ENCODE data around the gene TRDN.
"Not testable (repeated sequence)": the region's sequence is repeated elsewhere in the genome, so short reads cannot be mapped to it uniquely, and the experiment has no call there.

Gene TRDN

GRCh38 chr6:123515715-123516114, 121.0 kb downstream of the TRDN start:
- no peak for DNase-seq (ENCODE audit: extremely low read depth in 1 of 2, low read depth in 1 of 2)

GRCh38 chr6:123509112-123509511, 127.6 kb downstream of the TRDN start:
- no peak for DNase-seq (ENCODE audit: extremely low read depth in 1 of 2, low read depth in 1 of 2)

- no peak for DNase-seq (ENCODE audit: extremely low read depth in 1 of 2, low read depth in 1 of 2)
These were observed 128.5 kb downstream of the TRDN start for GRCh38 chr6:123508290-123508689.

GRCh38 chr6:123507582-123507981, 129.2 kb downstream of the TRDN start:
- no peak for DNase-seq (ENCODE audit: extremely low read depth in 1 of 2, low read depth in 1 of 2)

GRCh38 chr6:123503619-123504018, 133.1 kb downstream of the TRDN start:
- DNase-seq (ENCODE audit: extremely low read depth in 1 of 2, low read depth in 1 of 2), result no peak

- no peak for DNase-seq (ENCODE audit: extremely low read depth in 1 of 2, low read depth in 1 of 2)
These were observed 139.7 kb downstream of the TRDN start for GRCh38 chr6:123497025-123497424.

- no peak for DNase-seq (ENCODE audit: extremely low read depth in 1 of 2, low read depth in 1 of 2)
These were observed 147.2 kb downstream of the TRDN start for GRCh38 chr6:123489589-123489988.

GRCh38 chr6:123480986-123481385, 155.8 kb downstream of the TRDN start:
- no peak for DNase-seq (ENCODE audit: extremely low read depth in 1 of 2, low read depth in 1 of 2)

- DNase-seq (ENCODE audit: extremely low read depth in 1 of 2, low read depth in 1 of 2), result not testable (repeated sequence)
These were observed 164.6 kb downstream of the TRDN start for GRCh38 chr6:123472025-123472702.

- DNase-seq (ENCODE audit: extremely low read depth in 1 of 2, low read depth in 1 of 2), result no peak
These were observed 169.4 kb downstream of the TRDN start for GRCh38 chr6:123467392-123467791.

- DNase-seq (ENCODE audit: extremely low read depth in 1 of 2, low read depth in 1 of 2), result no peak
These were observed 174.6 kb downstream of the TRDN start for GRCh38 chr6:123462152-123462551.

- DNase-seq (ENCODE audit: extremely low read depth in 1 of 2, low read depth in 1 of 2), result no peak
These were observed 178.5 kb downstream of the TRDN start for GRCh38 chr6:123458218-123458617.

GRCh38 chr6:123456836-123457235, 179.9 kb downstream of the TRDN start:
- no peak for DNase-seq (ENCODE audit: extremely low read depth in 1 of 2, low read depth in 1 of 2)

GRCh38 chr6:123454448-123454847, 182.3 kb downstream of the TRDN start:
- DNase-seq (ENCODE audit: extremely low read depth in 1 of 2, low read depth in 1 of 2), result no peak

- DNase-seq (ENCODE audit: extremely low read depth in 1 of 2, low read depth in 1 of 2), result not testable (repeated sequence)
These were observed 183.7 kb downstream of the TRDN start for GRCh38 chr6:123453071-123453470.

GRCh38 chr6:123448306-123448884, 188.4 kb downstream of the TRDN start:
- no peak for DNase-seq (ENCODE audit: extremely low read depth in 1 of 2, low read depth in 1 of 2)

GRCh38 chr6:123447315-123447937, 189.3 kb downstream of the TRDN start:
- DNase-seq (ENCODE audit: extremely low read depth in 1 of 2, low read depth in 1 of 2), result no peak

- no peak for DNase-seq (ENCODE audit: extremely low read depth in 1 of 2, low read depth in 1 of 2)
These were observed 197.4 kb downstream of the TRDN start for GRCh38 chr6:123439371-123439770.

GRCh38 chr6:123434186-123434585, 202.6 kb downstream of the TRDN start:
- no peak for DNase-seq (ENCODE audit: extremely low read depth in 1 of 2, low read depth in 1 of 2)

GRCh38 chr6:123430970-123431369, 205.8 kb downstream of the TRDN start:
- DNase-seq (ENCODE audit: extremely low read depth in 1 of 2, low read depth in 1 of 2), result no peak

GRCh38 chr6:123427008-123427407, 209.7 kb downstream of the TRDN start:
- DNase-seq (ENCODE audit: extremely low read depth in 1 of 2, low read depth in 1 of 2), result no peak

- DNase-seq (ENCODE audit: extremely low read depth in 1 of 2, low read depth in 1 of 2), result no peak
These were observed 213.6 kb downstream of the TRDN start for GRCh38 chr6:123423130-123423529.
